Ishikawa (cell line): ENCODE measurements around the gene UBL7.

ENCODE experiments used
- EP300 ChIP-seq: IDR thresholded peaks from 2 replicates; pipeline ENCODE4 v1.6.1; 2012; ENCODE audit warnings: borderline replicate concordance
- TF ChIP-seq, protein P1 (sequence below): IDR thresholded peaks from 2 replicates; pipeline ENCODE4 v1.6.1; 2012; ENCODE audit warnings: low read depth, mild to moderate bottlenecking

- TF ChIP-seq EP300, result no peak
- TF ChIP-seq, protein P1, sequence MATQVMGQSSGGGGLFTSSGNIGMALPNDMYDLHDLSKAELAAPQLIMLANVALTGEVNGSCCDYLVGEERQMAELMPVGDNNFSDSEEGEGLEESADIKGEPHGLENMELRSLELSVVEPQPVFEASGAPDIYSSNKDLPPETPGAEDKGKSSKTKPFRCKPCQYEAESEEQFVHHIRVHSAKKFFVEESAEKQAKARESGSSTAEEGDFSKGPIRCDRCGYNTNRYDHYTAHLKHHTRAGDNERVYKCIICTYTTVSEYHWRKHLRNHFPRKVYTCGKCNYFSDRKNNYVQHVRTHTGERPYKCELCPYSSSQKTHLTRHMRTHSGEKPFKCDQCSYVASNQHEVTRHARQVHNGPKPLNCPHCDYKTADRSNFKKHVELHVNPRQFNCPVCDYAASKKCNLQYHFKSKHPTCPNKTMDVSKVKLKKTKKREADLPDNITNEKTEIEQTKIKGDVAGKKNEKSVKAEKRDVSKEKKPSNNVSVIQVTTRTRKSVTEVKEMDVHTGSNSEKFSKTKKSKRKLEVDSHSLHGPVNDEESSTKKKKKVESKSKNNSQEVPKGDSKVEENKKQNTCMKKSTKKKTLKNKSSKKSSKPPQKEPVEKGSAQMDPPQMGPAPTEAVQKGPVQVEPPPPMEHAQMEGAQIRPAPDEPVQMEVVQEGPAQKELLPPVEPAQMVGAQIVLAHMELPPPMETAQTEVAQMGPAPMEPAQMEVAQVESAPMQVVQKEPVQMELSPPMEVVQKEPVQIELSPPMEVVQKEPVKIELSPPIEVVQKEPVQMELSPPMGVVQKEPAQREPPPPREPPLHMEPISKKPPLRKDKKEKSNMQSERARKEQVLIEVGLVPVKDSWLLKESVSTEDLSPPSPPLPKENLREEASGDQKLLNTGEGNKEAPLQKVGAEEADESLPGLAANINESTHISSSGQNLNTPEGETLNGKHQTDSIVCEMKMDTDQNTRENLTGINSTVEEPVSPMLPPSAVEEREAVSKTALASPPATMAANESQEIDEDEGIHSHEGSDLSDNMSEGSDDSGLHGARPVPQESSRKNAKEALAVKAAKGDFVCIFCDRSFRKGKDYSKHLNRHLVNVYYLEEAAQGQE, result no peak
Measured at GRCh38 chr15:74502301-74502700, 41.3 kb upstream of the UBL7 start.
